ENCODE data around the gene RNF138. TPM values are rescaled to one million over a fixed set of nuclear protein-coding genes. Genes with fewer than 3 reads are reported as not detected.

The RNF138 gene
- total and polyA plus RNA-seq, 2 of the 13 experiments (the other 11 are each of a cell fraction or from before 2014, with no cell fraction given): 14.6 to 33.6 TPM

DNA sequence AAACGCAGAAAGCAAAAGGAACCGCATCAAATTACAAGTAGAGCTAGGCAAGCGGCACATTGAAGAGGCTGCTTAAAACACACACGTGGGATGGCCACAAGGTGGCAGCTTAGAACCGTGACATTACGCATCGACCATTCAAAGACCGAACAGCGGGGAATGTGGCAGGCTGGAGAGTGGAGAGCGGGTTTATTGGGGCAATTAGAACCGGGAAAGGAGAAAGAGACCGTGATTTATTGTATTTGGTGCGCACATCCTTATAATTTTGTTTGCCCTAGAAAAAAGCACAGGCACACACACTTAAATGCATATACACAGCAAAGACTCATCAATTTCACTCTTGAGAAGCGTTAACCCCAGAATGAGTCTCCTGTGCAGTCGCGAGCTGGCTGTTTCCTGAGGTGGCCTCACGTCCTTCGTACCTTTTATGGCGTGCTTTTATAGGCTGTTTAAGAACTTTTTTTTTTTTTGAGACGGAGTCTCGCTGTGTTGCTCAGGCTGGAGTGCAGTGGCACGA lies 66.5 kb downstream of the RNF138 start (continued):
- TF ChIP-seq HOMEZ (CRISPR knock-in tag; IDR thresholded peaks at IDR 0.05; ENCODE audit: low read depth) (0 out of 2 replicates have a peak, but pooled peaks have one; percentile 16), NFYB (CRISPR knock-in tag; IDR thresholded peaks at IDR 0.05) (no peak), FOXO1 (CRISPR knock-in tag; IDR thresholded peaks at IDR 0.05) (0 out of 2 replicates have a peak, but pooled peaks have one; percentile 35), FOXK2 (IDR thresholded peaks at IDR 0.05) (no peak), HMGXB4 (CRISPR knock-in tag; IDR thresholded peaks at IDR 0.05; ENCODE audit: borderline replicate concordance in 1 of 2, low read depth in 1 of 2) (peak in 1 of 2 experiments; percentile 56; a peak in 2 of 4 replicates), SNAI1 (CRISPR knock-in tag; IDR thresholded peaks at IDR 0.05; ENCODE audit: borderline replicate concordance) (no peak), ZNF280D (CRISPR knock-in tag; IDR thresholded peaks at IDR 0.05) (0 out of 2 replicates have a peak, but pooled peaks have one; percentile 28), ZNF75D (CRISPR knock-in tag; IDR thresholded peaks at IDR 0.05; ENCODE audit: borderline replicate concordance) (no peak), GABPB1 (CRISPR knock-in tag; IDR thresholded peaks at IDR 0.05) (no peak), RNF2 (conservative IDR thresholded peaks at IDR 0.05; ENCODE audit: low read depth) (no peak), SP1 (IDR thresholded peaks at IDR 0.05) (no peak), SP1 (CRISPR knock-in tag; IDR thresholded peaks at IDR 0.05) (no peak), KDM2A (CRISPR knock-in tag; IDR thresholded peaks at IDR 0.05; ENCODE audit: borderline replicate concordance, low read depth) (peak; percentile 78), GTF2F1 (IDR thresholded peaks at IDR 0.05; ENCODE audit: low read length) (no peak), TEAD3 (CRISPR knock-in tag; optimal IDR thresholded peaks at IDR 0.05; ENCODE audit: borderline replicate concordance) (peak; percentile 69), MED1 (CRISPR knock-in tag; IDR thresholded peaks at IDR 0.05) (no peak), ZBTB7B (CRISPR knock-in tag; IDR thresholded peaks at IDR 0.05) (no peak)
- TF ChIP-seq, protein P1, sequence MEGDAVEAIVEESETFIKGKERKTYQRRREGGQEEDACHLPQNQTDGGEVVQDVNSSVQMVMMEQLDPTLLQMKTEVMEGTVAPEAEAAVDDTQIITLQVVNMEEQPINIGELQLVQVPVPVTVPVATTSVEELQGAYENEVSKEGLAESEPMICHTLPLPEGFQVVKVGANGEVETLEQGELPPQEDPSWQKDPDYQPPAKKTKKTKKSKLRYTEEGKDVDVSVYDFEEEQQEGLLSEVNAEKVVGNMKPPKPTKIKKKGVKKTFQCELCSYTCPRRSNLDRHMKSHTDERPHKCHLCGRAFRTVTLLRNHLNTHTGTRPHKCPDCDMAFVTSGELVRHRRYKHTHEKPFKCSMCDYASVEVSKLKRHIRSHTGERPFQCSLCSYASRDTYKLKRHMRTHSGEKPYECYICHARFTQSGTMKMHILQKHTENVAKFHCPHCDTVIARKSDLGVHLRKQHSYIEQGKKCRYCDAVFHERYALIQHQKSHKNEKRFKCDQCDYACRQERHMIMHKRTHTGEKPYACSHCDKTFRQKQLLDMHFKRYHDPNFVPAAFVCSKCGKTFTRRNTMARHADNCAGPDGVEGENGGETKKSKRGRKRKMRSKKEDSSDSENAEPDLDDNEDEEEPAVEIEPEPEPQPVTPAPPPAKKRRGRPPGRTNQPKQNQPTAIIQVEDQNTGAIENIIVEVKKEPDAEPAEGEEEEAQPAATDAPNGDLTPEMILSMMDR (CRISPR knock-in tag; IDR thresholded peaks at IDR 0.05): peak; percentile 94
- TF ChIP-seq, protein P2, sequence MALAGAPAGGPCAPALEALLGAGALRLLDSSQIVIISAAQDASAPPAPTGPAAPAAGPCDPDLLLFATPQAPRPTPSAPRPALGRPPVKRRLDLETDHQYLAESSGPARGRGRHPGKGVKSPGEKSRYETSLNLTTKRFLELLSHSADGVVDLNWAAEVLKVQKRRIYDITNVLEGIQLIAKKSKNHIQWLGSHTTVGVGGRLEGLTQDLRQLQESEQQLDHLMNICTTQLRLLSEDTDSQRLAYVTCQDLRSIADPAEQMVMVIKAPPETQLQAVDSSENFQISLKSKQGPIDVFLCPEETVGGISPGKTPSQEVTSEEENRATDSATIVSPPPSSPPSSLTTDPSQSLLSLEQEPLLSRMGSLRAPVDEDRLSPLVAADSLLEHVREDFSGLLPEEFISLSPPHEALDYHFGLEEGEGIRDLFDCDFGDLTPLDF (CRISPR knock-in tag; IDR thresholded peaks at IDR 0.05): no peak
- TF ChIP-seq, protein P3, sequence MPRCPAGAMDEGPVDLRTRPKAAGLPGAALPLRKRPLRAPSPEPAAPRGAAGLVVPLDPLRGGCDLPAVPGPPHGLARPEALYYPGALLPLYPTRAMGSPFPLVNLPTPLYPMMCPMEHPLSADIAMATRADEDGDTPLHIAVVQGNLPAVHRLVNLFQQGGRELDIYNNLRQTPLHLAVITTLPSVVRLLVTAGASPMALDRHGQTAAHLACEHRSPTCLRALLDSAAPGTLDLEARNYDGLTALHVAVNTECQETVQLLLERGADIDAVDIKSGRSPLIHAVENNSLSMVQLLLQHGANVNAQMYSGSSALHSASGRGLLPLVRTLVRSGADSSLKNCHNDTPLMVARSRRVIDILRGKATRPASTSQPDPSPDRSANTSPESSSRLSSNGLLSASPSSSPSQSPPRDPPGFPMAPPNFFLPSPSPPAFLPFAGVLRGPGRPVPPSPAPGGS (CRISPR knock-in tag; IDR thresholded peaks at IDR 0.05): no peak
